ENCODE measurements around the gene ST7.

ST7 gene

GRCh38 chr7:116985575-116985974, 32.3 kb downstream of the ST7 start:
- no peak for TF ChIP-seq CTCF (IDR thresholded peaks at IDR 0.05; ENCODE audit: borderline replicate concordance, control extremely low read depth, extremely low read depth, insufficient read depth, missing control alignments)
- DNase-seq (ENCODE audit: low spot score), result no peak
- in situ Hi-C loops (cut with MboI; ENCODE audit: low sequenced_read_pairs, unreplicated experiment), result loop anchor here (5.0 kb wide), 1 partner anchor 137 kb away; no protein-coding TSS in a partner anchor

- no peak for DNase-seq (ENCODE audit: low spot score)
- TF ChIP-seq CTCF (IDR thresholded peaks at IDR 0.05; ENCODE audit: borderline replicate concordance, control extremely low read depth, extremely low read depth, insufficient read depth, missing control alignments), result no peak
Observed at GRCh38 chr7:116986611-116987565, 33.6 kb downstream of the ST7 start.

GRCh38 chr7:116988363-116988989, 35.2 kb downstream of the ST7 start:
- in situ Hi-C loops (cut with MboI; ENCODE audit: low sequenced_read_pairs, unreplicated experiment), result loop anchor here (5.0 kb wide), 1 partner anchor 134 kb away; no protein-coding TSS in a partner anchor

More at GRCh38 chr7:116986611-116987565, 33.6 kb downstream of the ST7 start:
- in situ Hi-C loops (cut with MboI; ENCODE audit: low sequenced_read_pairs, unreplicated experiment), result loop anchor here (5.0 kb wide), 1 partner anchor 135 kb away; no protein-coding TSS in a partner anchor

GRCh38 chr7:116990056-116990455, 36.8 kb downstream of the ST7 start:
- no peak for DNase-seq (ENCODE audit: low spot score)
- in situ Hi-C loops (cut with MboI; ENCODE audit: low sequenced_read_pairs, unreplicated experiment), result no loop called here
- TF ChIP-seq CTCF (IDR thresholded peaks at IDR 0.05; ENCODE audit: borderline replicate concordance, control extremely low read depth, extremely low read depth, insufficient read depth, missing control alignments), result no peak

More at GRCh38 chr7:116988363-116988989, 35.2 kb downstream of the ST7 start:
- no peak for TF ChIP-seq CTCF (IDR thresholded peaks at IDR 0.05; ENCODE audit: borderline replicate concordance, control extremely low read depth, extremely low read depth, insufficient read depth, missing control alignments)
- DNase-seq (ENCODE audit: low spot score), result no peak

GRCh38 chr7:116991233-116991632, 37.9 kb downstream of the ST7 start:
- in situ Hi-C loops (cut with MboI; ENCODE audit: low sequenced_read_pairs, unreplicated experiment), result no loop called here
- TF ChIP-seq CTCF (IDR thresholded peaks at IDR 0.05; ENCODE audit: borderline replicate concordance, control extremely low read depth, extremely low read depth, insufficient read depth, missing control alignments), result no peak
- DNase-seq (ENCODE audit: low spot score), result no peak

GRCh38 chr7:116994611-116995010, 41.3 kb downstream of the ST7 start:
- no peak for DNase-seq (ENCODE audit: low spot score)
- in situ Hi-C loops (cut with MboI; ENCODE audit: low sequenced_read_pairs, unreplicated experiment), result no loop called here
- no peak for TF ChIP-seq CTCF (IDR thresholded peaks at IDR 0.05; ENCODE audit: borderline replicate concordance, control extremely low read depth, extremely low read depth, insufficient read depth, missing control alignments)
